Loucy (cell line): ENCODE results near the gene NOXO1.

Experiments used
- EZH2phosphoT487 ChIP-seq: fragments of 200-600 bp; IDR thresholded peaks from 2 replicates; pipeline ENCODE4 v1.6.1; 2018; ENCODE audit warnings: antibody characterized with exemption, mild to moderate bottlenecking, moderate library complexity, borderline replicate concordance
- TF ChIP-seq, protein P1 (sequence below): fragments of 200-600 bp; sonication (generic); conservative IDR thresholded peaks from 2 replicates; pipeline ENCODE4 v1.5.1; 2014; ENCODE audit warnings: mild to moderate bottlenecking, antibody characterized with exemption, low read length

DNA sequence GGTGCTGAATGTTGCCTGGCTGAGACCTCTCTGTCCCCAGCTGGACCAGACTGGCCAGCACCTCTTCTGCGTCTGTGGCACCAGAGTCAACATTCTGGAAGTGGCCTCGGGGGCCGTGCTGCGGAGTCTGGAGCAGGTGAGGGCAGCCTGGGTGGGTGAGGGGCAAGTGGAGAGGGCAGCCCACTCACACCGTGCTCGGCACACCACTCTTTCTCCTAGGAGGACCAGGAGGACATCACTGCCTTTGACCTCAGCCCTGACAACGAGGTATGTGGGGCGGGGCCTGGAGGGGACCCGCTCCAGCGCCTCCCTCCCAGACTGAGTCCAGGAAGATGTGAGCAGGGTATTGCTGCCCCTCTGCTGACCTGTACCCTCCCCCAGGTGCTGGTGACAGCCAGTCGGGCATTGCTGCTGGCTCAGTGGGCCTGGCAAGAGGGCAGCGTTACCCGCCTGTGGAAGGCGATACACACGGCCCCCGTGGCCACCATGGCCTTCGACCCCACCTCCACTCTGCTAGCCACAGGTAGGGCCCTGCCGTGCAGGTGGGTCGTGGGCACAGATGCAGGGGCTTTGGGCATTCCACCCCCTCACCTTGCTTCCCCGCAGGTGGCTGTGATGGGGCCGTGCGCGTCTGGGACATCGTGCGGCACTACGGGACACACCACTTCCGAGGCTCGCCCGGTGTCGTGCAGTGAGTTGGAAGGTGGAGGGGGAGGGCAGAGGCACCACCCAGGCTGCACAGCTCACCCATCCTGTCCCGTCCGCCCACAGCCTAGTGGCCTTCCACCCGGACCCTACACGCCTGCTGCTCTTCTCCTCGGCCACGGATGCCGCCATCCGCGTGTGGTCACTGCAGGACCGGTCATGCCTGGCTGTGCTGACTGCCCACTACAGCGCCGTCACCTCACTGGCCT, 6.9 kb downstream of the NOXO1 start:
- TF ChIP-seq, protein P1, sequence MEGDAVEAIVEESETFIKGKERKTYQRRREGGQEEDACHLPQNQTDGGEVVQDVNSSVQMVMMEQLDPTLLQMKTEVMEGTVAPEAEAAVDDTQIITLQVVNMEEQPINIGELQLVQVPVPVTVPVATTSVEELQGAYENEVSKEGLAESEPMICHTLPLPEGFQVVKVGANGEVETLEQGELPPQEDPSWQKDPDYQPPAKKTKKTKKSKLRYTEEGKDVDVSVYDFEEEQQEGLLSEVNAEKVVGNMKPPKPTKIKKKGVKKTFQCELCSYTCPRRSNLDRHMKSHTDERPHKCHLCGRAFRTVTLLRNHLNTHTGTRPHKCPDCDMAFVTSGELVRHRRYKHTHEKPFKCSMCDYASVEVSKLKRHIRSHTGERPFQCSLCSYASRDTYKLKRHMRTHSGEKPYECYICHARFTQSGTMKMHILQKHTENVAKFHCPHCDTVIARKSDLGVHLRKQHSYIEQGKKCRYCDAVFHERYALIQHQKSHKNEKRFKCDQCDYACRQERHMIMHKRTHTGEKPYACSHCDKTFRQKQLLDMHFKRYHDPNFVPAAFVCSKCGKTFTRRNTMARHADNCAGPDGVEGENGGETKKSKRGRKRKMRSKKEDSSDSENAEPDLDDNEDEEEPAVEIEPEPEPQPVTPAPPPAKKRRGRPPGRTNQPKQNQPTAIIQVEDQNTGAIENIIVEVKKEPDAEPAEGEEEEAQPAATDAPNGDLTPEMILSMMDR: no peak
- no peak for TF ChIP-seq EZH2phosphoT487
